HTERT RPE-1 (cell line): ENCODE measurements around the gene CEACAM3.
"Not testable (repeated sequence)": the region's sequence is repeated elsewhere in the genome, so short reads cannot be mapped to it uniquely, and the experiment has no call there.

ENCODE experiments used
- in situ Hi-C: fragments of 300-500 bp; cut with MboI; formaldehyde crosslinking; loops from 4 replicates; pipeline ENCODE4 v1.14.3; 2020; ENCODE audit warnings: low sequenced_read_pairs

CEACAM3 gene

GRCh38 chr19:41796362-41796761 is at the start of gene CEACAM3:
Gene CEACAM3 (plus strand): TSS chr19:41796587. CDS start chr19:41796678, 91 bp downstream.
- in situ Hi-C loops: no loop called here

DNA sequence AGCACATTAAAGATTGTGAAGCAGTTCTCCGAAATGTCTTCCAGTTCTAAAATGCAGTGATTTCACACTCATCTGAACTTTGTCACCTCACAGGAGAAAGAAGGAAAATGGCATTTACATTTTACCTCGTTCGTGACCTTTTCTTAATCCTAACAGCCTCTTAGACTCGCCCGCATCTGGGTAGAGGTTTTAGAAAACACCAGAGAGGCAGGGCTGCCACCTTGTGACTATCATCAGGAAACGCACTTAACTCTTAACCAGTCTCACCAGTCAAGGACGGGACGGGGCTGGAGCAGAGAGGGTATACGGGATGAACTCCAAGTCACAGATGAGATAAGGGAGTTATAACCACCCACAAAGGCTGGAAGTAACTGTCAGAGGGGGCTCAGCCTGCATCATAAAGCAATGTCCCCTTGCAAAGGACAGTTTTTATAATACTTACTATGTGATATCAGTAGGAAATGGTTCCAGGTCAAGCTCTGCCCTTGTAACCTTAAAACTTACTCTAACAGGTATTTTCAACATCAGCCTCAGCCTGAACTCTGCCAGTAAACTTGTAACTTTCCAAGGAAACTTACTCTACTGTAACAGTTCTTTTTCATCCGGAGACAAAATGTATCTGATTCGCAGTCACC is 49.7 kb upstream of the CEACAM3 start:
- in situ Hi-C loops: no loop called here

GRCh38 chr19:41748012-41748411 is 48.4 kb upstream of the CEACAM3 start:
- in situ Hi-C loops: no loop called here

- in situ Hi-C loops: not testable (repeated sequence)
Observed at GRCh38 chr19:41750248-41751134, 45.9 kb upstream of the CEACAM3 start.

DNA sequence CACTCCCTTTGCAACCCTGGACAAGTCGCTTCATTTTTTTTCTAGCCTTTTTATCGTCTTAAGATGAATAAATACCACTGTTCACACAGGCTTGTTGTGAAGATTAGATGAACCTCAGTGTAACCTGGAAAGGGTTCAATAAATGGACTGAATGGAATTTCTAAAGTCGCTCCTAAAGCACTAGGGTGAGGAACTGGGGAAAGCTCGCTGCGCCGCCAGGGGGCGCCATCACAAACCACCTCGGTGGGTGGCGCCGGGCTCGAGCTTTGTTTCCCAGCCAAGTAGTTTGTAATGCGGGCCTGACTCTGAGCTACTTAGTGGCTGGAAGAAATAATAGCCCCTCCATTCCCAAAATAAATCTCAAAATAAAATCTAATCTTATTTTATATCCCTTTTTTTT is 43.2 kb upstream of the CEACAM3 start:
- in situ Hi-C loops: no loop called here

DNA sequence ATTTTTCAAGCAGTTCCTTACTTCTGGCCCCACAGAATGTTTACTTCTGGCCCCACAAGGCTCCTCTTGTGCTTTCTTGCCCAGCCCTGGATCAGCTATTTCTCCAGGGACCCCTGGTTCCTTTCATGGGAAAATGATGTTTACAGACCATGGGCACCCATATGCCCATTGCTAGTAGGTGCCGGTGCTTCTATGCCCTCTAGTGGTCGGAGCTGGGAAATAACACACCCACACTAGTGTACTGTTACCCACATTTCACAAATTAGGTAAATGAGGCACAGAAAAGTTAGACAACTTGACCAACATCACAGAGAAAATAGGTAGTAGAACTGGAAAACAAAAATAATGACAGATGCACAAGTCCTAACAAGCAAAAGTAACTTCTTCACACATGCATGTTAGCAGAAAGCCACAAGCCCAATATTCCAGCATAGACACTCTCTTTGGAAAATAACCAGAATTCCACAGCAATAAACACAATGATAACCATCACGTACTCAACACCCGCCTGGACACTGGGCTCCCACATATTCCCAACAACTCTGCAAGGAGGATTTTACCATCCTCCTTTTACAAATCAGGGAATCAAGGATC is 42.4 kb upstream of the CEACAM3 start:
- in situ Hi-C loops: no loop called here

- in situ Hi-C loops: no loop called here
Observed at GRCh38 chr19:41755328-41755913, 41.0 kb upstream of the CEACAM3 start, which contains the start of gene CEACAM6. Gene CEACAM6 (plus strand): TSS chr19:41755530. CDS start chr19:41755639, 109 bp downstream.

DNA sequence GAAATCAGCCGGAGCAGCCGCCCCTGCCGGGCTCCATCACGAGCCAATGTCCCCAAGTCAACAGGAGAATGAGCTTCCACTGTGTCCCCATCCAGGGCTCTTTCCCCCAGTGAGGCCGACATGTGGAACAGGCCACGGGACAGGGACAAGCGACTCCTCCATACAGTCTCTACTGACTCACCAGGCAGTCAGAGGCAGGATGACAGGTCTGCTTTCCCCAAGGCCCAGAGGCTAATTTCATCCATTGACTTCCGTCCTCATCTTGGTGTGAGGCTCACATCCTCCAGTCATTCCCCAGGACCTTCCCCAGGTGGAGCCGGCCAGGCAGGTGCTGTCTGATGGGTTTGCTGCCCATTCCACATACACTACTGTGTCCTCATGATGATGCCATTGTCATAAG is 37.5 kb upstream of the CEACAM3 start:
- in situ Hi-C loops: no loop called here

DNA sequence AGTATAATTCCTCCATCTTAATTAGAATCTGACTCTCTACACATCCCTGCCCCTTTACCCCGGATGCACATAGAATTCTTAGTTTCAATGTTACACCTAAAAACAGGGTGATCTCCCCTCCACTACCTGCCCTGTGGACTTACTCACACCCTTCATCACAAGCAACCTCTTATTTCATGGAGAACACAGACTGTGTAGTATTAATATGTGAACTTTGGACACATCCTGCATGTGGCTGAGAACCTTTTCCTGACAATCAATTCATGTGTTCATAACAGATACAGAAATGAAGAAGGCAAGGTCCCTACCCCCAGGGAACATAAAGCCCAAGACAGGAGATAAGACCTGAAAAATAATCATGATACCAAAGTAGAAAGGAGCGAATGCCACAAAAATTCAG is 29.3 kb upstream of the CEACAM3 start:
- in situ Hi-C loops: no loop called here

GRCh38 chr19:41768105-41768504 is 28.3 kb upstream of the CEACAM3 start:
- in situ Hi-C loops: not testable (repeated sequence)

GRCh38 chr19:41769608-41770007 is 26.8 kb upstream of the CEACAM3 start:
- in situ Hi-C loops: no loop called here

DNA sequence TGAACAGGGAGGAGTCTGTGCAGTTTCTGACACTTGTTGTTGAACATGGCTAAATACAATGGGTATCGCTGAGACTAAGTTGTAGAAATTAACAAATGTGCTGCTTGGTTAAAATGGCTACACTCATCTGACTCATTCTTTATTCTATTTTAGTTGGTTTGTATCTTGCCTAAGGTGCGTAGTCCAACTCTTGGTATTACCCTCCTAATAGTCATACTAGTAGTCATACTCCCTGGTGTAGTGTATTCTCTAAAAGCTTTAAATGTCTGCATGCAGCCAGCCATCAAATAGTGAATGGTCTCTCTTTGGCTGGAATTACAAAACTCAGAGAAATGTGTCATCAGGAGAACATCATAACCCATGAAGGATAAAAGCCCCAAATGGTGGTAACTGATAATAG is 25.0 kb upstream of the CEACAM3 start:
- in situ Hi-C loops: no loop called here

DNA sequence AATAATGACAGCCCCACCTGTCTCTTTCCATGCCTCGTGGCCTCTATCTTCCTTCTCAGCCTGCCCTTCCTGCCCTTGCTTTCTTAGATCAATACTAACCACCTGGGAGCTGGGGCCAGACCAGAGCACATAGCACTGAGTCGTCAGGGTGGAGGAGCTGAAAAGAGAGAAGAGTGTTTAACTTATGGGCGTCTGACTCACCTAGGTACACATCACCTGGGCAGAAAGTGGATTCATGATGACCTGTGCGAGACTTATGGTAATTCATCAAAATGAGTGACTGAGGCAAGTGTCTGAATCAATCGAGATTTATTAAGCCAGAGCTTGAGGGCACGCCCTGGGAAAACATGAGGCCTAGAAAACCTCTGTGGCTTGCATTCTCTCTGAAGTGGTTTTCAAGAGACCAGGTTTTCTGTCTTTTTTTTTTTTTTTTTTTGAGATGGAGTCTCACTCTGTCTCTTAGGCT is 21.8 kb upstream of the CEACAM3 start:
- in situ Hi-C loops: no loop called here

- in situ Hi-C loops: no loop called here
Observed at GRCh38 chr19:41776700-41777099, 19.7 kb upstream of the CEACAM3 start.

DNA sequence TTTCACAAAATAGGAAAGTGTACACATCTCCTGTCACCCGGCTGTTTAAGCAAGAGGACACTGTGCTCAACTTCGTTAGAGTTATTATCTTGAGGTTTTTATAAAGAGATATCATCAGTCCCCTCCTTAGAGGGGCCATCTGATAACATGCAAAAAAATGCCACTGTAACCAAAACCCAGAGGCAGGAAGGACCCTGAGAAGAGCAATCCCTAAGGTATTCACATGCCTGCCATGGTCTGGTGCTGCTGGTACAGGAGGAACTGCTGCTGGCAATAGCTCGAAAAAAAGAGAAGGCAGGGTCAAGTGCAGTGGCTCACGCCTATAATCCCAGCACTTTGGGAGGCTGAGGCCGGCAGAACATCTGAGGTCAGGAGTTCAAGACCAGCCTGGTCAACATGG is 12.8 kb upstream of the CEACAM3 start:
- in situ Hi-C loops: no loop called here

- in situ Hi-C loops: no loop called here
Observed at GRCh38 chr19:41784312-41784711, 12.1 kb upstream of the CEACAM3 start.

DNA sequence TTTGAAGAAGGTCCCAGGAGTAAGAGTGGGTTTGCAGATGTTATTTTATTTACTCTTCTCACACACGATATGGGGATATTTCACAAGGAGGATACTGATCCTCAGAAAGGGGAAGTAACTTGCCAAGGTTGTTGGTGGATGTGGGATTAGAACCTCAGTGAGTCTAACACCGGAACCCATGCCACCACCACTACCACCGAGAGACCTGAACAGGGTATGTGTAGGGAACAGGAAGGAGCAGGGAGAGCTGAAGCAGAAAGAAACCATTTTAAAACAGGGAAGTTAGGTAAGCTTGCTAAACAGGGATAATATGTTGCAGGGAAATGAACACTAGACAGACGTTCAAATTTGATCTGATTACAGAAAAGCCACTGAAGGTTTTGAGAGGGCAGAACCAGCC is 11.6 kb upstream of the CEACAM3 start:
- in situ Hi-C loops: no loop called here

DNA sequence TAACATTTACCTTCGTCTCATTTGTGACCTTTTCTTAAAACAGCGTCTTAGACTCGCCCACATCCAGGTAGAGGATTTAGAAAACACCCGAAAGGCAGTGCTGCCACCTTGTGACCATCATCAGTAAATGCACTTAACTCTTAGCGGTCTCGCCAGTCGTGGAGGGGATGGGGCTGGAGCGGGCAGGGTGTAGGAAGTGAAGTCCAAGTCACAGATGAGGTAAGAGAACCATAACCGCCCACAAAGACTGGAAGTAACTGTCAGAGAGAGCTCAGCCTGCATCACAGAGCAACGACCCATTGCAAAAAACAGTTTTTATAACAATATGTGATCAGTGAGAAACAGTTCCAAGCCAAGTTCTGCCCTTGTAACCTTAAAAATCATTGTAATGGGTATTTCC is 10.7 kb upstream of the CEACAM3 start:
- in situ Hi-C loops: no loop called here

- in situ Hi-C loops: no loop called here
Observed at GRCh38 chr19:41787055-41787454, 9.3 kb upstream of the CEACAM3 start.

DNA sequence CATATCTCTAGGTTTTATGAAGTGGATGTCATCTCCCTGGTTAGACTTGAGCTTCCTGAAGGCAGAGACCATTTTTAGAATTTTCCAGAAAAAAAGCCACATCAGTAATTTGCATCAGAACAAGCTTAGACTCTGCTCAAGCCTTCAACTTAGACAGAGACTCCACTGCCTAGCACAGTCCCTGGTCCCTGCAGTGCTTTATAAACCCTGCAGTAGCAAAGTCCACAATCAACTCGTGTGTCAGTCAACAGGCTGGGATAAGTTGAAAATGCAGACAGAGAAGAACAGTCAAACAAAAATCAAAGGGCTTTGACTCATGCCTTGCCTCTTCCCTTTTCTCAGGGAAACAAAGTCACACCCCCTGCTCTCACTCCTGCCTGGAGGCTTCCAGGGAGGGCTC is 7.9 kb upstream of the CEACAM3 start:
- in situ Hi-C loops: not testable (repeated sequence)

- in situ Hi-C loops: not testable (repeated sequence)
Observed at GRCh38 chr19:41789053-41789452, 7.3 kb upstream of the CEACAM3 start.
